ENCODE results near the gene THSD4.

- no peak for TF ChIP-seq ZNF274 (IDR thresholded peaks at IDR 0.05; ENCODE audit: low read depth, low read length)
- no peak for TF ChIP-seq YY1 (IDR thresholded peaks at IDR 0.05; ENCODE audit: insufficient read depth, insufficient read length)
Measured at GRCh38 chr15:71443538-71443937, 328.3 kb downstream of the THSD4 start.

Measured in NT2/D1 (cell line).